SIG-M5 treated with dmso at 0.1 percent for 504 hours (cell line): ENCODE data around the gene SLC25A24.
"Not testable (repeated sequence)": the region's sequence is repeated elsewhere in the genome, so short reads cannot be mapped to it uniquely, and the experiment has no call there.

Experiments
- DNase-seq: peaks from one replicate; lab custom pipeline; 2025; ENCODE audit not compliant: unreplicated experiment; lab: John Stamatoyannopoulos, UW

Gene SLC25A24

GRCh38 chr1:108140936-108141335 is 59.2 kb downstream of the SLC25A24 start:
- DNase-seq, result no peak

- no peak for DNase-seq
Observed at GRCh38 chr1:108140177-108140576, 60.0 kb downstream of the SLC25A24 start.

DNA sequence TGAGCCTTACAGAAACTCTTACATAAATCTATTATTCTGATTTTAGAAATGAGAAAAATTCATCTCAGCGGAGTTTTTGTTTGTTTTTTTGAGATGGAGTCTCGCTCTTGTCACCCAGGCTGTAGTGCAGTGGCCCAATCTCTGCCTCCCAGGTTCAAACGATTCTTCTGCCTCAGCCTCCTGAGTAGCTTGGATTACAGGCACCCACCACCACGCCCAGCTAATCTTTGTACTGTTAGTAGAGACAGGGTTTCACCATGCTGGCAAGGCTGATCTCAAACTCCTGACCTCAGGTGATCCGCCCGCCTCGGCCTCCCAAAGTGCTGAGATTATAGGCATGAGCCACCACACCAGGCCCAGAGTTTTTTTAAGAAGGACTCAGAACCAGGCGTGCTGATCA is 60.6 kb downstream of the SLC25A24 start:
- DNase-seq, result not testable (repeated sequence)

GRCh38 chr1:108133148-108133547 is 67.0 kb downstream of the SLC25A24 start:
- DNase-seq, result not testable (repeated sequence)

DNA sequence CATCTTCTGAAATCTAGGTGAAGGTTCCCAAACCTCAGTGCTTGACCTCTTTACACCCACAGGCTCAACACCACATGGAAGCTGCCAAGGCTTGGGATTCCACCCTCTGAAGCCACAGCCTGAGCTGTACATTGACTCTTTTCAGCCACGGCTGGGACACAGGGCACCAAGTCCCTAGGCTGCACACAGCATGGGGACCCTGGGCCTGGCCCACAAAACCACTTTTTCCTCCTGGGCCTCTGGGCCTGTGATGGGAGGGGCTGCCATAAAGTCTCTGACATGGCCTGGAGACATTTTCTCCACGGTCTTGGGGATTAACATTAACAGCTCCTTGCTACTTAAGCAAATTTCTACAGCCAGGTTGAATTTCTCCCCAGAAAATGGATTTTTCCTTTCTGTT is 67.8 kb downstream of the SLC25A24 start:
- not testable (repeated sequence) for DNase-seq

GRCh38 chr1:108131281-108131680 is 68.9 kb downstream of the SLC25A24 start:
- DNase-seq, result not testable (repeated sequence)

GRCh38 chr1:108130794-108131193 is 69.3 kb downstream of the SLC25A24 start:
- DNase-seq, result peak; percentile 29

DNA sequence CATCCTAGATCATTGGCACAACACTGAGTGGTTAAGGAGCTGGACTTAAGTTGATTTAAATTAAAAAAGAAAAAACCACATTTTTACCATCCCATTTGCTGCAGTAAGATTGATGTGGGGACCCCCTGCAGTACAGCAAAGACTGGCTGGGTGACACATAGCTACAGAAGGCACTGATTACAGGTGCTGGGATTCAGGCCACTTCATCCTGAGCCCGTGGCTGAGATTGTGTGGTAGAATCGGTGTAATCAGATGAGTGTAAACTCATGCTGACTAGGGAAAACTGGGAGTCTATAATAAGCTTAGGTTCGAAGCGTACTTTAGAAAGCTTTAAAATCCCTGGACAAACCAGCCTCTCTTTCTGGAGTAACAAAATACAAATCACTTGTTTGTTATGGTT is 70.1 kb downstream of the SLC25A24 start:
- DNase-seq, result no peak

GRCh38 chr1:108125312-108126138 is 74.6 kb downstream of the SLC25A24 start:
- peak; percentile 82 for DNase-seq

GRCh38 chr1:108124622-108125311 is 75.4 kb downstream of the SLC25A24 start:
- DNase-seq, result no peak

- no peak for DNase-seq
Observed at GRCh38 chr1:108124023-108124422, 76.1 kb downstream of the SLC25A24 start.

- no peak for DNase-seq
Observed at GRCh38 chr1:108121358-108122143, 78.6 kb downstream of the SLC25A24 start.

DNA sequence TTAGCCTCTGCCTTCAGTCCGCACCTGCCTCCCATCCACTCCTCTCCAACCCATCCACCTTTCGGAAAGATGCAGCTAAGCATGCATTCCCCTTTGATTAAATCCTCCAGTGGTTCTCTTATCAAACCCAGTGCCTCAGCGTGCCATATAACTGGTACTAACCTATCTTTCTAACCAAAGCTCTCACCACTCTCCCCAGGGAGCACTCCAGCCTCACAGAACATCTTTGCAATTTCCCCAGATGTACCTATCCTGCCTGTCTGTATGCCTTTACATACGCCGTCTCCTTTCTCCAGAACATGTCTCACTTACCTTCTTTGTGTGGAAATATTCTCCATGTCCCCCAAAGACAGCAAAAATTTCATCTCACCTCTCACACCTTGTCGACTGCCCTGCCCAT is 80.0 kb downstream of the SLC25A24 start:
- no peak for DNase-seq

- DNase-seq, result no peak
Observed at GRCh38 chr1:108119500-108119899, 80.6 kb downstream of the SLC25A24 start.

- peak; percentile 92 for DNase-seq
Observed at GRCh38 chr1:108117945-108118902, 81.9 kb downstream of the SLC25A24 start.

DNA sequence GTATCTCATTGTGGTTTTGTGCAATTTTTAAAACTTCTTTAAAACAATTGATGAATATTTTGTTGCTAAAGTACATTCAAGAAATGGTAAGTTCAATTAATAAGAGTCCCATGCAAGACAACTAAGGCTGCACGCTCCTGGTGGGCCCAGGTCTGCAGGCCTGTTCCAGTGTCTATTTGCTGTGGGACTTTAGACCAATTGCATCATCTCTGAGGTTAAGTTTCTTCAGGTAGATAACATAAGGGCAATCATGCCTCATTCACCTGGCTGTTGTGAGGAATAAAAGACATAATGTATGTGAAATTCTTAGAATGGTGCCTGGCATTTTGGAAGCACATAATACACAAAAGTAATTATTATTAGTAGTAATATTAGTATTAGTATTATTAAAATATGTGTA is 82.9 kb downstream of the SLC25A24 start:
- no peak for DNase-seq

DNA sequence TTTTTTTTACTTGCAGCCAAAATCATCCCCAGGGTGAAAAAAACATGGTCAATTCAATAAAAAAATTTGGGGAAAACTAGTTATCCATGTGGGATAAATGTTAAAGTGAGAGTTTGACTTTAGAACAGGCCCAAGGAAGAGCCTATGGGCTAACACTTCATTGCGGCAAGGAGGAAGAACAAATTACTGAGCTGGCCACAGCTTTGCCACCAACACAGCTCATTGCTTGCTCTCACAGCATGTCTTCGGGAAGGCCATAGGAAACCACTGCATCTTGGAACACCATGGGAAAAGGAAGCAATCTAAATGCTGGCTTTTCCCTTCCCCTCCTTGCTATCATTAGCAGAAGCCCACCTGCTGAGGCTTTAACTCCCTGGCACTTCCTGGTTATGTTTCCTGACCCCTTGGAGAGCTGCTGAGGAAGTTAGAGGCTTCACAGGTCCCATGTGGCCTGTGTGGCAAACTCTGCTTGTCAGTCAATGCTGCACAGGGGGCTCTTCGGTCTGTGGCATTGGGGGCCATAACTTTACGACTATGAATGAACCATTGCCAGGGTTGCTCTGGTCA is 86.0 kb downstream of the SLC25A24 start:
- DNase-seq, result peak; percentile 13

DNA sequence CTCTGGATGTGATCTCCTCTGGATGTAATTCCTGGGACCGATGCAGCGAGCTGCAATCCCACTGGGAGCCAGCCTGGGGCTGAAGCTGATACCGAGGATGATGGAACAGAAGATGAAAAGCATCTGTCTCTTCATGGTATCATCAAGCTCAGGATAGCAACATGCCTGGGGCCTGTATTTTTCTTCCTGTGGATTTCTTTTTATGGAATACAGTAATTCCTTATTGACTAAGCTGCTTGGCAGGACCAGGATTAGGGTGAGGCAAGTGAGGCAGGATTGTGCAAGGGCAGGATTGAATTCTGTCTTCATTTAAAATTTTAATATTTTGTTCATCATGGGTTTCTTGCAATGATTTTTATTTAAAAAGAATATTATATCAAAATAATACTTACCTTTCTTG is 86.6 kb downstream of the SLC25A24 start:
- DNase-seq, result no peak

DNA sequence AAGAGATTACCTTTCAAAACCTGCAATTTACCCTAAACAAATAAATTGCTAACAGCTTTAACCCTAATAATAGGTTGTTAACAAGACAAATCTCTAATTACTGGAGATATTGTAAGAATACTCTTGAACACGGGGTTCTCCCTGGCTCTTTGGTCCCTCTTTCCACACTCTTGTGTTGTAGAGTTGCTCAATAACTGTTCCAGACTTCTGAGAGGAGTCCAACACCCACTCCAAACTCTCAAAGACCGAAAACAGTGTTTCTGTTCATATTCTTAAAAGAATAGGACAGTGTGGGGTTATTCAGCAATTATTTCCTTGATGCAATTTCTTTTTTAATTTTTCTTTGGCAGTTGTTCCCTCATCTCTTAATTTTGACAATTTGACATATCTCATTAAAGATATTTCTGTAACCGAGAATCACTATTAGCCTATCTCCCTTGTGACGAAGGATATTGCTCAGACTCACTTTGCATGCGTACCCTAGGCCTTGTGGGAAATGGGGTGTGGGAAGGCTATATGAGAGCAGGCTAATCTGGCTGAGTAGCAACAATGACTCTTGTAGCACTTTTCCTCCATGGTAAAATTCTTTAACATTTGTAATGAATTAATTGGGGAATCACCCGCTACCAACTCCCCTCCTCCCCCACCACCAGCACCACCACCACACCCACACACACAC is 90.7 kb downstream of the SLC25A24 start:
- DNase-seq, result no peak

DNA sequence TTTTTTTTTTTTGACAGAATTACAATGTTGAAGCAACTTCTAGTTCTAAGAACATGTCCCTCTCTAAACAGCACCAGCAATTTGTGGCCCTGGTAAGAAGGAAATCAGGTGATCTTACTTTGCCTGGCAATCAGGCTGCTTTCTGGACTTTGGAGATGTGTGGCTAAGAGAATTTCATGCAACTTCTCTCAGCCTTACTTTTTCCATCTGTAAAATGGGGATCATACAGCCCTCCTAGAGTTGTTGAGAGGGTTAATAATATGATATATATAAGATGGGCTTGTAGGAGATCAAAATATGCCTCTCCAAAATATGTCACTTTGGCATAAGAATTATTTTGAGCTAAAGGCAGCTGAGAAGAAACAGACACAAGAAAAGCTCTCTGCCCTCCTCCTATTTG is 92.0 kb downstream of the SLC25A24 start:
- no peak for DNase-seq
